Stimulated activated CD8-positive, alpha-beta memory T cell treated with anti-CD3 and anti-CD28 coated beads, Interleukin-7, amount 100 ng/mL, for 24 hours (primary cell): ENCODE measurements around the gene CALHM3.
"Not testable (repeated sequence)": the region's sequence is repeated elsewhere in the genome, so short reads cannot be mapped to it uniquely, and the experiment has no call there.

Experiments used
- DNase-seq: peaks from one replicate; pipeline ENCODE4 v3.0.0-alpha.2; 2020; ENCODE audit warnings: low read depth

Gene CALHM3, protein sequence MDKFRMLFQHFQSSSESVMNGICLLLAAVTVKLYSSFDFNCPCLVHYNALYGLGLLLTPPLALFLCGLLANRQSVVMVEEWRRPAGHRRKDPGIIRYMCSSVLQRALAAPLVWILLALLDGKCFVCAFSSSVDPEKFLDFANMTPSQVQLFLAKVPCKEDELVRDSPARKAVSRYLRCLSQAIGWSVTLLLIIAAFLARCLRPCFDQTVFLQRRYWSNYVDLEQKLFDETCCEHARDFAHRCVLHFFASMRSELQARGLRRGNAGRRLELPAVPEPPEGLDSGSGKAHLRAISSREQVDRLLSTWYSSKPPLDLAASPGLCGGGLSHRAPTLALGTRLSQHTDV

DNA sequence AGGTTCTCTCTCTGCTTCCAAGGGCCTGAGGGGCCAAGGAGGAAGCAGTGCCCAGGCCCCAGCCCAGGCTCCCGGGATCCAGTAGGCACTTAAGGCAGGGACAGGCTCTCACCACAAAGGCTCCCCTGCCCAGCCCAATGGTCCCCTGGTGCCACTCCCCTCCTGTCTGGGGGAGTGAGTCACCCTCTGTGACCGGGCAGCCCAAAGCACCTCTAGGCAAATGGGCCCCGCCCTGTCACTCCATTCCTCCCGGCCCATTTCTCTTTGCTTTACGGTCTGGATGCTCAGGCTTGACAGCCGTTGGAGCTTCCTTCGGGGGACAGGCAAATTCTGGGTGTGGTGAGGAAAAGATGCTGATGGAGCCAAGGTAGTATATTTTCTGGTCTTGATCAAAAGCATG lies at the start of gene CALHM3:
TSS of gene CALHM3 (minus strand) at position 106 of the 400 bp plus-strand sequence. CDS start 208 bp downstream, outside the sequence.
- no peak for DNase-seq

DNA sequence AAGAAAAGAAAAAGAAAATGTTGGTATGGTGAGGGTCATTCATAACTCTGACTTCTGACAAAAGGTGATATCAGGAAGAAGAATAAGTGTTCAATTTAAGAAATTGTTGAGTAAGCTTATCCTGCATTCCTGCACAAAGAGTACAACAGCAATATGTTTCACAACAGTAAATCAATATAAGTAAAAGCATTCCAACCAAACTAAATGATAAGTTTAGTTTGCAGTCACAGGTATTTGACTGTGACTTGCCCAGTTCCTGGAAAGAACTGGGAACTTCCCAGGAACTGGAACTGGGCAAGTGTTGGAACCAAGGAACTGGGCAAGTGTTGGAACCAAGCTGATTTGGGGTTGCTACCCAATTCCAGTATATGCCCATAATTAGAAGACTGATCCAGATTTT lies 49.5 kb upstream of the CALHM3 start:
- DNase-seq, result no peak

DNA sequence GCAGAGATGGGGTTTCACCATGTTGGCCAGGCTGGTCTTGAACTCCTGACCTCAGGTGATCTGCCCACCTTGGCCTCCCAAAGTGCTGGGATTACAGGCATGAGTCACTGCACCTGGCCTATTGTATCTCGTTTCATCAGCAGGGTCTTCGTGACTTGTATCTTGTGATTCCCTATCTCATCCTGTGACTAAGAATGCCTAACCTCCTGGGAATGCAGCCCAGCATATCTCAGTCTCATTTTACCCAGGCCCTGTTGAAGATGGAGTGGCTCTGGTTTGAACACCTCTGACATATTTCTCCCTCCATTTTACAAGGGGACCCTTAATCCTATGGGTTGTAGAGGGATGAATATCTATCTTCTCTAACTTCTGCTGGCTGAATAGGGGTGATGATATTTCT lies 48.4 kb upstream of the CALHM3 start:
- not testable (repeated sequence) for DNase-seq

DNA sequence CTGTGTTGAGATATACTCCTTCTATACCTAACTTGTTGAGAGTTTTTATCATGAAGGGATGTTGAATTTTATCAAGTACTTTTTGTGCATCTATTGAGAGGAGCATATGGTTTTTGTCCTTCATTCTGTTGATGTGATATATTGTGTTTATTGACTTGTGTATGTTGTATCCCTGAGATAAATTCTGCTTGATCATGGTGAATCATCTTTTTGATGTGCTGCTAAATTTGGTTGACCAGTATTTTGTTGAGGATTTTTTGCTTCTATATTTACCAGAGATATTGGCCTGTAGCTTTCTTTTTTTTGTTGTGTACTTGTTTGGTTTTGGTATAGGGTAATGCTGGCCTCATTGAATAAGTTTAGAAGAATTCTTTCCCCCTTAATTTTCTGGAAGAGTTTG lies 46.9 kb upstream of the CALHM3 start:
- DNase-seq, result no peak

DNA sequence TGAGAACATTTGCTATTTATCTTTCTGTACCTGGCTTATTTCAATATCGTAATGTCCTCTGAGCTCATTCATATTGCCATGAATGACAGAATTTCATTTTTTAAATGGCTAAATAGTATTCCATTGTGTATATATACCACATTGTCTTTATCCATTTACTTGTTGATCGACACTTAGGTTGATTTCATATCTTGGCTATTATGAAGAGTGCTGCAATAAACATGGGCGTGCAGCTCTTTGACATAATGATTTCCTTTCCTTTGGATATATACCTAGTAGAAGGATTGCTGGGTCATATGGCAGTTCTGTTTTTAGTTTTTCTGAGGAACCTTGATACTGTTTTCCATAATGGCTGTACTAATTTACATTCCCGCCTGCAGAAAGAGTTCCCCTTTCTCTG lies 44.6 kb upstream of the CALHM3 start:
- DNase-seq, result no peak

DNA sequence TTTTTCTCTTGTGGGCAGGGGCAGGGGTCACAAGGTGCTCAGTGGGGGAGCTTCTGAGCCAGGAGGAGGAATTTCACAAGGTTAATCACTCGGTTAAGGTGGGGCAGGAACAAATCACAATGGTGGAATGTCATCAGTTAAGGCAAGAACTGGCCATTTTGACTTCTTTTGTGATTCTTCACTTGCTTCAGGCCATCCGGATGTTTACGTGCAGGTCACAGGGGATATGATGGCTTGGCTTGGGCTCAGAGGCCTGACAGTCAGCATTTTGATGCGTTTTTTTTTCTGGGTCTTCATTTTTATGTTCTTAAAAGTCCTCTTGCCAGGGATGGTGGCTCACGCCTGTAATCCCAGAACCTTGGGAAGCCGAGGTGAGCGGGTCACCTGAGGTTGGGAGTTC lies 43.0 kb upstream of the CALHM3 start:
- not testable (repeated sequence) for DNase-seq

DNA sequence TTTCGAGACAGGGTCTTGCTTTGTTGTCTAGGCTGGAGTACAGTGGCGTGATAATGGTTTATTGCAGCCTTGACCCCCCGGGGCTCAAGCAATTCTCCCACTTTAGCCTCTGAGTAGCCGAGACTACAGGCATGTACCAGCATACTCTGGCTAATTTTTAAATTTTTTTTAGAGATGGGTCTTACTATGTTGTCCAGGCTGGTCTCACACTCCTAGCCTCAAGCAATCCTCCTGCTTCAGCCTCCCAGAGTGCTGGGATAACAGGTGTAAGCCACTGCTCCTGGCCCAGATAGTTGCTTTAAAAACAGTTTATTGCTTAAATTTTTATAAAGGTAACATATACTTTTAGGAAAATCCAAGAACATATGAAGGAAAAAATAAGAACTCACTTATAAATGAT lies 40.8 kb upstream of the CALHM3 start:
- no peak for DNase-seq

DNA sequence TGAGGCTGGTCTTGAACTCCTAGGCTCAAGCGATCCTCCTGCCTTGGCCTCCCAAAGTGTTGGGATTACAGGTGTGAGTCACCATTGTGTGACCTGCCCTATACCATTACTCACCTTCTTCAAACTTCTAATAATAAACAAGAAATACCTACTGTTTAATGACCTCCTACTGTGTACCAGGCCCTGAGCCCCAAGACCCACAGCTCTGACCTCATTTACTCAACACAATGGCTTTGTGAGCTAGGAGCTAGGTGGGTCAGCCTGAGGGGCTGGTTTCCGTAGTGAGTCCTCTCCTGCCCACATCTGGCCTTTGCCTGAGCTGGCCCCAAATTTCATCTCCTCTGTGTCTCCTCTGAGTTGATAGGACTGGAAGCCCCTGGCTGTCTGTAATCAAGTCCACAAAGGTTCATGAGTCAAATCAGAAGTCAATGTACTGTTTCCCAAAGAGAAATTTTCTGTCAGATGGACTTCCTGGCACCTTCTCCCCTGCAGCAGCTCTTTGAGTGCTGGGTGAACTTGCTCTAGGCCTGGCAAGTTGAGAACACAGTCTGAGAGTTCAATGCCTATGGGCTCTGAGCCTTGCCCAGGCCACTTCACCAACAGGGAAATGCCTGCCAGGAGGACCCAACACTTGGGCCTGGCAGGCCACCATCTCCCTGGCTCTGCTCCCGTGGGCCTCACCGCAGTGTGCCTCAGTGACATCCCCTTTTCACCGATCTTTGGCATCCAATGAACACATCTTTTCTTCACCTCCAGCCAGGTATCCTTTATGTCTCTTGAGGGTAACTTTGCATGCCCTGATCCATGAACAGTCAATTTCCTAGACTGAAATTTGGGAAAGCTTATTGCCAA lies 38.4 kb upstream of the CALHM3 start:
- DNase-seq, result no peak

DNA sequence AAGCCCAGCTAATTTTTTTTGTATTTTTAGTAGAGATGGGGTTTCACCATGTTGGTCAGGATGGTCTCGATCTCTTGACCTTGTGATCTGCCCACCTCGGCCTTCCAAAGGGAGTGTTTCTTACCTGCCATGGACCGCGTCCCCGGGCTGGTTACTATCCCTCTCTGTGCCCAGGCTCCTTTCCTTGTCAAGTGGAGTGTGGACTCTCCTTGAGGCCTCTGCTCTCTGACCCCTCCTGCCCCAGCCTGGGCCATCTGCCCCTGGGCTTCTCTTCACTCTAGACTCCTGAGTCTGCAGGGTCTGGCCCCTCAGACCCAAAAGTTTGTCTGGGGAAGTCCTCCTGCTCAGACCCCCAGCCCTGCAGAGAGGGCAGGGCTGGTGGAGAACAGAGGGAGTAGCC lies 35.2 kb upstream of the CALHM3 start:
- DNase-seq, result no peak

DNA sequence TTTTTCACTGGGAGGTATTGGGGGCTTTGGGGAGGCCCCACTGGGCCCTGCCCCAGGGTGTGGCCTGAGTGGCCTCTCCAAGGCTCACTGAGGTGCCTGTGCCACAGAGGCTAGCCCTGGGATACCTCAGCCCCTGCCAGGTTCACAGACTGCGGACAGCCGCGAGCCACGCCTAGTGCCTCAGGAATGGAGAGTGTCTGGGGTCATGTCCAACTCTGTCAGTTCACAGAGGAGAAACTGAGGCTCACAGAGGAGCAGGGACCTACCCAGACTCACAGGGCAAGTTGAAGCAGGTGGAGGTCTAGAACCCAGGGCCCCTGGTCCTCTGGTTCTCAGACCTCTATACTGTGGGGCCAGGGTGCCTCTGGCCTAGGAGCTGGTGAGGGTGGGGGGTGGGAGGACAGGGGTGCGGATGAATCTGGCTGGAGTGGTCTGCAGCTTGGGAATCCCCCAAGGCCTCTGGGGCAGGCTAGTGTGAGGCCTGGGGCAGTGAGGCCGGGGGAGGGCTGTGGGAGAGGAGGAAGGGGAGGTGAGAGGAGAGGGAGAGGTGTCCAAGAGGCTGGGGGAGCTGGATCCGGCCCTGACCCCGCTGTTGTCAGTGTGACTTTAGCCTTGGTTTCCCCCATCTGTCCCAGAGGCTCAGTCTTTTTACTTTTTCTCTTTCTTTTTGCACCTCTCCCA lies 34.5 kb upstream of the CALHM3 start:
- DNase-seq, result no peak

DNA sequence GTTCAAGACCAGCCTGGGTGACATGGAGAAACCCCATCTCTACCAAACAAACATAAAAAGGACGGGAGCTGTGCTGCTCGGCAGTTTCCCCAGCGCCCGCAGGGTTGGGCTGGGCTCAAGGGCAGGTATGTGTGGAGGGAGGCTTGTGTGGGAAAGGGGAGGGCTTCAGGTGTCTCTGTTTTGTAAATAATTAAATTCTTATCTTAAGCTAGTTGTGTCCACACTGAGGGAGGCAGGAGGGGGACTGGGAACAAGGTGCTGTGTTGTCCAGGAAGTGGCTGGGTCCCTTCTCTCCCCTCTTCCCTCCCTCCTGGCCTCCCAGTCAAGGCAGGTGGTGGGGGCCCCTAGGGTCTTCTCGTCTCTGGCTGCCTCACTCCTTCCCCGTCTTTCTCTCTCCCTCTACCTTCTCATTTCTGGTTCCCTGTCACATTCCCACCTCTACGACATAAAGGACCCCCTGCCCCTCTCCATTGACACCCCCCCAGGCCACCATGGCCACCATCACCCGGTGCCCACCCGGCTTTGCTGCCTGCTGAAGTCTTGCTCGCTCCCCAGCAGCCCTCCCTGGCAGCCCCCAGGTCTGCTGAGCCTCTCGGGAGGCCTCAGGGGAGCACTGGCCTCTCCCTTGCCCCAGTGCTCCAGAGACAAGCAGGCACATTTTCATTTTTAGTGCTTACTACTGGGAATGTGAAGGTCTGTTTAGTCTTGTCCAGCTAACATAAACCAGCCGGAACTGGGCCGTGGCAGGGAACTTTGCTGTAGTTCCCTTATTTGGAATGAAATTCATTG lies 33.7 kb upstream of the CALHM3 start:
- DNase-seq, result no peak

DNA sequence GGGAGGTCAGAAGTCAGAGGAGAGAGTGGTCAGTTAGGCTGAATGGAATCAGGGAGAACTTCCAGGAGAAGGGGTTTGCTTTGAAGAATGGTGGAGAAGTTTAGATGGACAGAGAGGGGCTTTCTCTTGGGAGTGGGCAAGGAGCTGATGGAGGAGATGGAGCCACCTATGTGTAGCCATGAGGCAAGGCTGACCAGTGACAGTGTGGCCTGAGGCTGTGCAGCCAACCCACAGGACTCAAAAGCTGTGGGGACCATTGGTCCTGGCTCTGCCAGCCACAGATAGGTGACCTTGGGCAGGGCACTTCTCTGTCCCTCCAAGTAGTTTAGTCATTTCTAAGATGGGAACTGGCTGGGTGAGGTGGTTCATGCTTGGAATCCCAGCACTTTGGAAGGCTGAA lies 33.1 kb upstream of the CALHM3 start:
- no peak for DNase-seq

DNA sequence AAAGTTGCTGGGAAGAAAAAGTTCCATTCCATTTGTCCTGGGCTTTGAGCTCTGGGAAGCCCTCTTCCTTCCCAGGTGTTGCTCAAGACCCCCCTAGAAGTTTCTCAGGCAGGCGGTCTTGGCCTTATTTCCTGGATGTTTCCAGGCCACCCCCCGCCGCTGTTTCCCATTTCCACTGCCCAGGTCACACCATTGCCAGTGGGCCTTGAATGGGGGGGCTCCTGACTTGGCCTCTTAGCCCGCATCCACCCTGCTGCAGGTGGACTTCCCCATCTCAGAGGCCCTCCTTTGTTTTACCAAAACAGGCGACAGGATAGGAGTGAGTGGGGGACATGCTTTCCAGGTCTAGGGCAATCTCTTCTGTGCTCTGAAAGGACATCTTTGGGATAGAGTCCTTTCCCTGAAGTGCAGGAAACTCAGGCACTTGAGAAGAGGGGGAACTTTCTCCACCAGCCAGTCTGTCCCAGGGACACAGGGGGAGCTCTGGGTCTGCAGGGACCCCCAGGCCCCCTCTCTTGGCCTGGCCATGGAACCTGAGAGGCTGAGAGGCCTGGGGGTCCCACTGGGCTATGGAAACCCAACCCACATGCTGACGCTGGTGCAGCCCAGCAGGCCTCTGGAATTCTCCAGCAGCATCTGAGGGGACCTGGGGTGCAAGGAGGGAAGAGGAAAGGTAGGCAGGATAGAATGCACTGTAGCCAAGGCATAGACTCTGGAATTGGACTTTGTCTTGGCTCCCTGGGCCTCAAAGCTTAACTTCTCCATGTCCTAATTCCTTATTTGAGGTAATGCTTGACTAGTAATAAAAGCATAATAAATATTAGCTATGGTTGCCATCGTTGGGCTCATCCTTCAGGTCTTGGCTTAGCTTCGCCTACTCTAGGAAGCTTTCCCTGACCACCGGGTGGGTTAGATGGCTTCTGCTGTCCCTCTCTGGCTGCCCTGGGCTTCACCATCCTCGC lies 32.0 kb upstream of the CALHM3 start:
- no peak for DNase-seq

DNA sequence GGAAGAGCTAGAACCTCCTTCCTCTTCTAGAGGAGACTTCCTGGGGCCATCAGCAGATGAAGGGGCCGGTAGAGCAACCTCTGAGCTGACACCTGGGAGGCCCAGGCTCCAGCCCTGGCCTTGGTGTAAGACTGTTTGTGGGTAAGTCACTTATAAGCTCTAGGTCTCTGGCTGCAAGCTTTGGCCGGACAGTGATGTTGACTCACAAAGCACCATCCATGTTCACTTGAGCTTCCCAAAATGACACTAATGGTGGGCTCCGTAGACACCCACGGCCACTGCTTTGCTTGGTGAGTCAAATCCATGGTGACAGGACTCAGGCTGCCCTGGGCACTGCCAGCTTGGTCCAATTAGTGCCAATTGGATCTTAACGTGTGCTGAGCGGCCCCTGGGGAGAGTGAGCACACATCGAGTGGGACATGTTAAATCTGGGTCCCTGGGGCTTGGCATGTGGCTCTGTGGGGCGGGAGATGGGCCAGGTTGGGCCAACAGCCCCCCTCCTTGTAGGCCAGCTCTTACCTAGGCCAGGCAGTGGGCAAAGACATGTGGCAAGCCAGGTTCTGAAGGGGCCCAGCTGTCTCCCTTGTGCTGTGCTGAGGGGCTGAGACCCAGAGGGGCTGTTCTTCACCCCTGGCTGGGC lies 31.1 kb upstream of the CALHM3 start:
- DNase-seq, result no peak

DNA sequence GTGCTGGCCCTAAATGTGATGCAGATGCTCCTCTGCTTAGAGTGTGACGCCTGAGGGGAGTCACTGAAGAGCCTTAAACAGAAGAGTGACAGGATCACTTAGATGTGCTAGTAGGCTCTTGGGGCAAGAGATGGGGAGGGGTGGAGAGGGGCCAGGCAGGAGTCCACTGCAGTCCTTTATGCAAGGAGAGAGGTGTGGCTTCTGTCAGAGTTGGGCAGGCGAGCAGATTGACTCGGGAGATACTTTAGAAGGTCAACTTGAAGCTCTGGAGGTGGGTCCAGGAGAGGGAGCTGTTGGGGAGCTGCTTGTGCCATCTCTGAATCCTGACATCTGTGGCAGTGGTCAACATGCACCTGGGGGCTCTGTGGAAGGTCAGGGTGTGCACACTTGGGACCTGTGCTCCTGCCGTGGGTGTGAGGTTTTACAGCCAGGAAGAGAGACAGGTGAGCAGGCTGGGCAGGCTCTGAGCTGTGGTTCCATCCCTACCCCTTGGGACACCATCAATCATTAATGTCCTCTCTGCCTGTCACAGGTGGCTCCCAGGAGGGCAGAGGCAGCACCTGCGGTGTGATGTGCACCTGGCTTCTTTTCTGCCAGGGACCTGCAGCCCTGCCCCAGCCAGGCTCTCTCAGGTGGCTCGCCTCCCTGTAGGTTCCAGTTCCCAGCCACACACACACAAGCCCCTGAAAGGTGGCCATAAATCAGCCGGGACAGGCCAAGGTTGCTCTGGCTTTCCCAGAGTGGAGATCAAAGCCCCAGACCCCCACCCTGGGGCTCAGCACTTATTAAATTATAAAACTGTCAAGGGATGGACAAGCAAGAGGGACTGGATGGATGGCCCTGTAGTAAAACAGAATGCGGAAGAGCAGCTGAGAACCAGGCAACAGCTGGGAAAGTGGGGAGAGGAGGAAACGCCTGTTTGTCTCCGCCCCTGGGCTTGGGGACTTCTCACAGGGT lies 28.5 kb upstream of the CALHM3 start:
- DNase-seq, result no peak

DNA sequence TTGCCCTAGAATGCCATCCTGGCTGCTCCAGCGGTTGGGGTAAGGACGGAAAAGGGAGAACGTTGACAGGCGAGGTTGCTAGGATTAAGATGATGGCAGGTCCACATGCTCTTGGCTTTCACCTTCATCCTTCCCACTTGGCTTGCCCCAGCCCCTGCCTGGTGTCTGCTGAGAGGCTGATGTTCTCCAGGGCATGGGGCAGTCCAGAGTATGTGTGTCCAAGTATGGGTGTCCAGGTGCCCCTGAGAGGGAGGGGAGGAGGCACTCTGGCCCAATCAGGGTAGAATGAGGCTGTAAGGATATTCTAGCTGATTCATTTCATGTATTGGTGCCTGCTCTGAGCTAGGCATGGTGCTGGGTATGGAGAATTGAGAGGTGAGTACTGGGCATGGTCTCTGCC lies 27.0 kb upstream of the CALHM3 start:
- DNase-seq, result no peak

DNA sequence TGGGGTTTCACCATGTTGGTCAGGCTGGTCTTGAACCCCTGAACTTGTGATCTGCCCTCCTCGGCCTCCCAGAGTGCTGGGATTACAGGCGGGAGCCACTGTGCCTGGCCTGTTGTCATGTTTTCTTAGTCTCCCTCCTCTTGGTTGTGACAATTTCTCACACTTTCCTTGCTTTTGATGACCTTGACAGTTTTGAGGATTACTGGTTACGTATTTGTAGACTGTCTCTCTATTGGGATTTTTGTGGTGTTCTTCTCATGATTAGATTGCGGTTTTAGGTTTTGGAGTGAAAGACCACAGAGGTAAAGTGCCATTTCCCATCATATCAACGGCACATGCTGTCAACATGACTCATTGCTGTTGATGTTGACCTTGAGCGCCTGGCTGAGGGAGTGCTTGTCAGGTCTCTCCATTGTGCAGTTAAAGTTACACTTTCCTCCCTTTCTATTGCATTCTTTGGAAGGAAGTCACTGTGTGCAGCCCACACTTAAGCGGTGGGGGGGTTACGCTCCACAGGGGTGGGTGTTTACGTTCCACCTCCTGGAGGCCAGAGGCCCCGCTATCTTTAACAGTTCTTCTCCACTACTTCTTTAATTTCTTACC lies 25.2 kb upstream of the CALHM3 start:
- DNase-seq, result peak; percentile 6

DNA sequence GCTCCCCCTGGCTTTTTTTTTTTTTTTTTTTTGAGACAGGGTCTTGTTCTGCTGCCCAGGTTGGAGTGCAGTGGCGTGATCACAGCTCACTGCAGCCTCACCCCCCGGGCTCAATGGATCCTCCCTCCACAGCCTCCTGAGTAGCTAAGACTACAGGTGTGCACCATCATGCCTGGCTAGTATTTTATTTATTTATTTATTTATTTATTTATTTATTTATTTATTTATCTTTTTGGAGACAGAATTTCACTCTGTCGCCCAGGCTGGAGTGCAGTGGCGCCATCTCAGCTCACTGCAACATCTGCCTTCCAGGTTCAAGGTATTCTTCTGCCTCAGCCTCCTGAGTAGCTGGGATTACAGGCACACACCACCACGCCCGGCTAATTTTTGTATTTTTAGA lies 24.7 kb upstream of the CALHM3 start:
- not testable (repeated sequence) for DNase-seq
